Hepatic stellate cell (primary cell): ENCODE data around the gene LETM1.
A peak's percentile ranks its signal among the peaks of the same experiment; 100 is the strongest.

Experiments
- DNase-seq: peaks from one replicate; pipeline ENCODE4 v3.0.0; 2011; ENCODE audit warnings: low spot score

The LETM1 gene

DNA sequence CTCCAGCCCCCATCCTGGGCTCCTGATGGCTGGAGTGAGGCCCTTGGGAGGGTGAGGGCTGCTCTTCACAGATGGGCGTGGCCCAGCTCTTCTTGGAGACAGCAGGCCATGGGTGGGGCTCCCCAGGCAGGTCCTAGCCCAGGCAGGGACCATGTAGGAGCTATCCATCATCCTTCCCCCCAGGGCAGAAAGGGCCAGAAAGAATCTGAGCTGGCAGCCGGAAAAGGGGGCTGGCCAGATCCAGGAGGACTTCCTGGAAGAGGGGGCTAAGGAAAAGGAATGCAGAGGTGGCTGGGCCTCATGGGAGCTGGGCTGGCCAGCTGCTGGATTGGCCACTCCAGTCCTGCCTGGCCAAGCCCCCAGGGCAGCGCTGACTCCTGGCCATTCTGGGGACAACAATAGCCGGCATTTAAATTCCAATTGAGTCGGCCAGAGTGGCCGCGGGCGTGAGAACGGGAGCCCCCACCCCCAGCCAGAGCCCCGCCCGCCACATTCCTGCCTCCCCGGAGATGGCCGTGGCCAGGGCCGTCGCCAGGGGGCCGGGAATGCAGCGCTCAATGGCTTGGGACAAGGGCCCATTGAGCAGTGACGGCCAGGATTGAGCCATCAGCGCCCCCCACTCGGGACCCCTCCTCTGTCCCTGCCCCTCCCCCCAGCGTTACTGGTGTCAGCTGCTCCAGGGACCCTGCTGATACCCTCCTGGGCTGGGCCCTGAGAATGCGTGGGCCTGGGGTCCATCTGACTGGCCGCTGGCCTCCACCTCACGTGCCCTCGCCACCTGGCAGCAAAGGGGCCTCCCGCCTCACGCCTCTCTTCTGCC is 77.9 kb downstream of the LETM1 start:
- no peak for DNase-seq

DNA sequence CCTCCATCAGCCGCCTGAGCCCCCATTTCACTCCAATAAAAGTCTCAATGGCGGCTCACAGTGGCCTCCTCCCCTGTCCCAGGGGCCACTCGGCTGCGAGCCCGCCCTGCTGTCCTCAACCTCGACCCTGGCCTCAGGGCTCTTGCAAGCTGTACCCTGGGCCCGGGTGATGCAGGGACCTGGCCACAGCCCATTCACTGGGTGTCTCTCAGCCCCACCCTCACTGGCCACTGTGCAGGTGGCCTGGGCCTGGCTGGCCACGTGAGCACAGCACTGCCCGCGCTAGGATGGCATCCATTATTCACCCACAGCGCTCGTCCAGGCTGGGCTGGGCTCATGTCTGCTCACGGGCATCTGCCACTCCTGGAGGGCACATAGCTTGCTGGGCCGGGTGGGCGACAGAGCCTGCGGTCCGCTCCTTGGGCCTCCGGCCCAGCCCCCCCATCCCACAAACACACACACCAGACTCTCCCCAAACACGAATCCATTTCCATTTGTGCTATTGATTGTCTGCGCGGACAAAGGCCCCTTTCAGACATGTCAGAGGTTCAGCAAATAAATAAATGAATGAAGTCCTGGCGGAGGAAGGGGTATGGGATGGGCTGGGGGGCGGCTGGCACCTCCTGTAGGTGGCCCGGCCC is 79.3 kb downstream of the LETM1 start:
- no peak for DNase-seq

DNA sequence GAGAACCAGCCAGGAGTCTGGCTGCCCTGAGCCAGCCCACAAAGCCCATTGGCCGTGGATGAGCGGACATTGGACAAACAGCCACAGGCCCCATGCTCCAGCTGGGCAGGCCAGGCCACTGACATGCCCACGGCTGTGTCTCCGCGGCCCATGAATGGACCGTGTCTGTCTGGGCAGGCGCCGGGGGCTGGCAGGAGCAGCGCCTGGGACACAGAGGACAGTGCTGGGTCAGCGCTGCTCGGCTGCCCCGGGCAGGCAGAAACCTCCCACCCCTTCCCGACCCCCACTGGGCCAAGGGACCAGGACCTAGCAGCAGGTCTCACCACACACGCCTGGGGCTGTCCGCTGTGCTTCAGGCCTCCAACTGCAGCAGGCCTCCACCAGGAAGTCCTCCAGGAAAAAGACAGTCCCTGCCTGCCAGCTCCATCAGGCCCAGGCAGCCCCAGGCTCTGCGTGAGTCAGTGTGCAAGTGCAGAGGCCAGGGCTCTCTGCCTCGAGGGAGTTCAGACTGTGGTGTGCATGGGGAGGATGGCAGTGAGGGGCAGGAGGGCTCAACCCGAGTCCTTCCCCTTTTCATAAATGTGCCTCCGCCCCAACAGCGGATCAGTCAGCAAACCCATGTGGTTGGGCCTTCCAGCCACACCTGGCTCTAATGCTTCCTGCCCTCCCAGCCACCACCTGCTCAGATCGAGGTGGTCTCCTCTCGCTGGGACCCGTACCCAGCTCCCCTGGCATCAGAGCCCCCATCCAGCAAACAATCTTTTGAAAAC is 80.0 kb downstream of the LETM1 start:
- DNase-seq, result peak; percentile 61

DNA sequence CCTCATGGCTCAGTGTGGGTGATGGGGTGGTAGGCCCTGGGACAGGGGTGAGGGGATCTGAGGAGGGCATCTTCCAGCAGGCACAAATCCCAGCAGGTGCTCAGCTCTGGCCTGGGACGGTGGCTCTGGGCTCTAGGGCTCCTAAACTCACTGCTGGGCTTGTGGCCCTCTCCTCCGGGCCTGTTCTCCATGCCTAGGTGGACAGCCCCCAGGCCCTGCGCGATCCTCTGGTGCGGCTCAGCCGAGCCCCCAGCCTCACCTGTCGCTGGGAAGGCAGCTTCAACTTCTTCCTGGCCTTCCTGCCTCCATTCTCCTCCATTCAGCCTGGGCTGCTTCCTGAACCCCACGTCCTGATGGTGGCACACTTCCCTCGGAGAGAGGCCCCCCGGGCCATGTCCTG is 82.2 kb downstream of the LETM1 start:
- DNase-seq, result no peak

DNA sequence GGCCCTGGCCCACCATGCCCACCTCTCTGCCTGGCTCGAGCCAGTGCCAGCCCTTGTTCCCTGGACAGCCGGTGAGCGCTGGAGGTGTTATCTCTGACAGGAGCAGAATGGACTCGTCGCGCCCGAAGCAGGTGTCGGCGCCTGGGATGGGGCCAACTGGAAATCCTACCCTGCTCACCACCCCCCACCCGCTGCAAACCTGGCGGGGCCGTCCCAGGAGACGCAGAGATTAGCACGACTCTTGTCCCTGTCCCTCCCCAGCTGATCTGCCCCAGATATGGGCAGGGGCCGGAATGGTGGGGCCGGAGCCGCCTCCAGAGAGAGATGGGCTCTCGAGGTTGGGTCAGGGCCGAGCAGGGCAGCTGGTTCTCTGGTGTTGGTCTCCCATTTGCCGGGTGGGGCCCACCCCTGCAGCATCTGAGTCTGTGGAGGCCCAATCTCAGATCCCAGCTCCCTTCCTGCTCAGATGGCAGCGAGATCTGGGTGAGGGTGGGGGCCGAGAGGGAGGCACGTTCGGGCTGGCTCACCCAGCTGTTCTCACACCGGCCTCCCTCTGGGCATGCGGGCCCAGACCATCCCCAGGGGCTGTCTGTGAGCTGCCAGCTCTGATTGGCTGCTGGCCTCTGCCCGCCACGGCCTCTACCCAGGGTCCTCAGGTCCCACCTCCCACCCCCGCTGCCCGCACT is 83.0 kb downstream of the LETM1 start:
- DNase-seq, result no peak

DNA sequence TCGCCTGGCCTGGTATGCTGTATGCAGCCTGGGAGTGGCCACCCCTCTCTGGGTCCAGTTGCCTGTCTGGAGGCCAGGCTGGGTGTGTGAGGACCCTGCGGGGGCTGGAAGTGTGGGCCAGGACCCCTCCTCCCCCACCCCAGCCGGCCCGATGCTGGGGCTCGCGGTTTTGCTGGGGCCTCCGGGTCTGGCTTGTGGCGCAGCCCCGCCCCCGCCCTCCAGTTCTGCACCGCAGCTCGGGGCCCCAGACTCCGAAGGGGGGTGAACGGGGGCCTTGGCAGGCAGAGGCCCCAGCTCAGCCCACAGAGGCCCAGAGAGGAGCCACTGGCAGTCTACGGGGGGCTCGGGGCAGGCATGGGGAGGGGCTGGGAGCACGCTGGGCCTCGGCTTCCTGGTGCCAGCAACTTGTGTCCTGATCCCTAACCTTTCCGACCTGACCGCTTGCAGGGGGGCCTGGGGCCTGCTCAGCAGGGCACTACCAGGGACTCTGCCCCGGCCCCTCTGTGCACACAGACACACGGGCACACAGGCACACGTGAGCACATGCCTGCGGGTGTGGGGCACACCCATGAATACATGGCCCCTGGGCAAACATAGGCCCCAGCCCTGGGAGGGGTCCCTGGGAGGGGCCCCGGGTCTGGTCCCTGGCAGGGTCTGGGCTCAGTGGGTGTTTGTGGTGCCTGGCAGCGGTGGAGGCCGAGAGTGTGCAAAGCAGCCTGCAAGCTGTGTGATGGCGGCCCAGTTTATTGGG is 84.2 kb downstream of the LETM1 start:
- no peak for DNase-seq

DNA sequence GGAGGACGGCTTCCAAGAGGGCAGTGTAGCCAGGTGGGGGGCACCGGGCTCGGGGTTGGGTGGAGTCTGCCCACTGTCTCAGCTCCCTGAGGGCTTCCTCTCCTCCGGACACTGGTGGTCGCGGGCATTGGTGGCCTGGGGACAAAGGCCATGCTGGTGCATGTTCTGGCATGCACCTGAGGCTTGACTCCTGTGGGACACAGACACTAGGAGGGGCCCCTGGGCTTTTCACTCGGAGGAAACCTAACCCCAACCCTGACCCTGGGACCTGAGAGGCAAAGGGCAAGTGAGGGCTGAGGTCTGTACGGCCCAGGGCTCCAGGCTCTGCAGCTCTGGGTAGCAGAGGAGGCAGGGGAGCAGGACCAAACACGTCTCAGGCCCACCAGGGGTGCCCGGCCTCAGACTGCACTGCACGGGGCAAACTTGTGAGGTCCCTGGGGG is 85.1 kb downstream of the LETM1 start:
- DNase-seq, result no peak

DNA sequence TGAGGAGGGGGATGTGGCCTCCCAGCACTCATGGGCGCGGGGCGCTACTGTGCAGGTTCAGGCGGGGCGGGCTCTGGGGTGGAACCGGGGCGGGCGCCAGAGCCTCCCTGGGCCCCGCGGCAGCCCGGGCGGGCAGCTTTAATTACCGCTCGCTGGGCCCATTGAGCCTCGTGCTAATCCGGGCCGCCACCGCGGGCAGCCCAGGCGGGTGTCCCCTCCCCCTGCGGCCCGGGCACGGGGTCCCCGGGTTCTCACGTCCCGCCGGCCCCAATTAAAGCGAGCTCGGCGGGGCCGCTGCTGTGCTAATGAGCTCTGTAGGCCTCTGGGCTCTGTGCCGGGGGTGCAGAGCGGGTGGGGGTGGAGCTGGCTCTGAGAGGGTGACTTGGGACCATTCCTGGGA is 85.7 kb downstream of the LETM1 start:
- DNase-seq, result no peak

DNA sequence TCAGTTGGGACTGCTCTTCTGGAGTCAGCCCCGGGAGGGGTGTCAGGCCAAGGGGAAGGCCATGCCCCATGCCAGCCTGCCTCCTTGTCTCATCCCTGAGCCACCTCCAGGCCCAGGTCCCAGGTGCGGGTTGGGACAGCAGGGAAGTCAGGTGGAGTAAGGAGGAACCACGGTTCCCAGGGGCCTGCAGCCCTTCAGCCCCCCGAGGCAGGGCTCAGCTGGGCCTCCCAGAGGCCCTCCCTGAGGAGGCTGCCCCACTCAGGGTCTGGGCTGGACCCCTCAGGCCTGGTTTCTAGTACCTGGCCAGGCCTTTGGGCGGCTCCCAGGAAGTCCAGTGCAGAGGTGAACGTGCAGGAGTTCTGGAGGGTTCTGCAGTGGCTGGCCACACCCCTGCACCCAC is 86.3 kb downstream of the LETM1 start:
- no peak for DNase-seq

DNA sequence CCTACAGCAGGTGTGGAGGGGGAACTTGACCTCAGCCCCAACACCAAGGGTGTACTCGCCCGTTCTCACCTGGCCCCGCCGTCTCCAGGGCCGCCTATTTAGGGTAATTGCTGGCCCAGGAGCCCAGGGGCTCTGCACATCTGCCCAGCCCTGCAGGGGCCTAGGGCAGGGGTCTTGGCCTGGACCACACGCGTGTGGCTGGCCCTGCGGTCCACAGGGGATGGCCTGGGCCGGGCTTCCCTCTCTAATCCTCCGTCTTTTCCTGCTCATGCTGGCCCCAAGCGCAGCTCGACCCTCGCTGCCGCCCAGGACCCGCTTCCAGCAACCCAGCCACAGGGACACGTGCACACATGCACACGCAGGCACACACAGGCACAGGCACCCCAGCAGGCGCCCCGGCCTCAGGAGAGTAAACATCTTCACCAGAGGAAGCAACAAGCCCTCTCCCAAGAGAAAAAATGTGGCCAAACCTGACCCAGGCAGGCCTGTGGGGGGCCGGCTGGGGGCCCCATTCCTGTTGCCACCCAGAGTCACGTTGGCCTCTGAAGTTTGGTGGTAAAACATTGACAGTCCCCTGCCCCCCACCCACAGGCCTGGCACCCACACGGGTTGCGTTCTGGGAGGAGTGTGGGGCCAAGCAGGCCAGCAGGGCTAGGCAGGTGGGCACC is 87.5 kb downstream of the LETM1 start:
- DNase-seq, result no peak

DNA sequence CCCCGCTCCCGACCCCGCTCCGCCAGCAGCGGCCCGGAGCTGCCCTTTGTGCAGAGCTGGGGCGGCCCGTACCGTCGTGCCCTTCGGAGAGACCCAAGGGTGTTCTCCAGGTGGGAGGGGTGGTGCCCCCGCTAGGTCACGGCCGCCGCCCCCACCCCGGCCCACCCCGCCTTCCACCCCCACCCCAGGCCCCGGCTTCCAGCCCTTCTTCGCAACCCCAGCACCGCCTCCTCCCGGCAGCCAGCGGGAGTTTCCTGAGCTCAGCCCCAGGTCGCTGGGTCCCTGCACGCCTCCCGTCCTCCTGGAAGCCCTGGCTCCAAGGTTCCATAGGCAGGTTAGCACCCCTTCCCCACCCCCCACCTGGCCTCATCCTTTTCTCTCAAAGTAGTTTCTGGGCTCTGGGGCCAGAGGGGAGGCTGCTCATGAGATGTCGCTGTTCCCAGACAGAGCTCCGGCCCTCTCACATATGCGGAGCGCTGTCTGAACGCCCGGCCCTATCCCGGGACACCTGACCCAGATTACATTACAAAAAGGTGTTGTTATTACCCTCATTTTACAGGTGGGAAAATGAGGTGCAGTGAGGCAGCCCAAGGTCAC is 88.1 kb downstream of the LETM1 start:
- DNase-seq, result peak; percentile 76

DNA sequence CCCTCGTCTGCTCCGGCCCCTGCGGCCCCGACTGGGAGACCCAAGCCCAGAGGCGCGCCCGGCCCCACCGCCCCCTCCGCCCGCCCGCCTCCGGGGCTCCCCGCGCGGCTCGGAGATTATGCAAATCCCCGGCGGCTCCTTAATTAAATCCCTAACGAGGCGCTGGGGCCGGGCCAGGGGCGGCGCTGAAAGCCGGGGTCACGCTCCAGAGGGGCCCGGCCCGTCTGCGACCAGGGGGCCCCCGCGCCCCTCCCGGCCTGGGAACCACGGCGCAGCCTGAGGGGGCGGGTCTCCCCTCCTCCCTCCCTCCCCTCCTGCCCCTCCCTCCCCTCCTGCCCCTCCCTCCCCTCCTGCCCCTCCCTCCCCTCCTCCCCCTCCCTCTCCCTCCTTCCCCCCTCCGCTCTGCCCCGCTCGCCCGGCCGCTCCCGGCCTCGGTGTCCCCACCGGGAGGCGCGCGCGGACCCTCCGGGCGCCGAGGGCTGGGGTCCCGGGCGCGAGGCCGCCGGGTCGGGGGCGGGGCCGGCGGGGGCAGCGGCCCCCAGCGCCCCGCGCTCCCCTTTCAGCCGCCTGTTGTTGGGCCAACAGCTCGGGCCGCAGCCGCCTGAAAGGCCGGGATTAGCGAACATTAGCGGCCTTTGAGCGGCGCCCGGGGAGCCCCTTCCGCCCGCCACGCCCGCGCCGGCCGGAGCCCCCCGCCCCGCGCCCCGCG is 88.7 kb downstream of the LETM1 start:
- no peak for DNase-seq

DNA sequence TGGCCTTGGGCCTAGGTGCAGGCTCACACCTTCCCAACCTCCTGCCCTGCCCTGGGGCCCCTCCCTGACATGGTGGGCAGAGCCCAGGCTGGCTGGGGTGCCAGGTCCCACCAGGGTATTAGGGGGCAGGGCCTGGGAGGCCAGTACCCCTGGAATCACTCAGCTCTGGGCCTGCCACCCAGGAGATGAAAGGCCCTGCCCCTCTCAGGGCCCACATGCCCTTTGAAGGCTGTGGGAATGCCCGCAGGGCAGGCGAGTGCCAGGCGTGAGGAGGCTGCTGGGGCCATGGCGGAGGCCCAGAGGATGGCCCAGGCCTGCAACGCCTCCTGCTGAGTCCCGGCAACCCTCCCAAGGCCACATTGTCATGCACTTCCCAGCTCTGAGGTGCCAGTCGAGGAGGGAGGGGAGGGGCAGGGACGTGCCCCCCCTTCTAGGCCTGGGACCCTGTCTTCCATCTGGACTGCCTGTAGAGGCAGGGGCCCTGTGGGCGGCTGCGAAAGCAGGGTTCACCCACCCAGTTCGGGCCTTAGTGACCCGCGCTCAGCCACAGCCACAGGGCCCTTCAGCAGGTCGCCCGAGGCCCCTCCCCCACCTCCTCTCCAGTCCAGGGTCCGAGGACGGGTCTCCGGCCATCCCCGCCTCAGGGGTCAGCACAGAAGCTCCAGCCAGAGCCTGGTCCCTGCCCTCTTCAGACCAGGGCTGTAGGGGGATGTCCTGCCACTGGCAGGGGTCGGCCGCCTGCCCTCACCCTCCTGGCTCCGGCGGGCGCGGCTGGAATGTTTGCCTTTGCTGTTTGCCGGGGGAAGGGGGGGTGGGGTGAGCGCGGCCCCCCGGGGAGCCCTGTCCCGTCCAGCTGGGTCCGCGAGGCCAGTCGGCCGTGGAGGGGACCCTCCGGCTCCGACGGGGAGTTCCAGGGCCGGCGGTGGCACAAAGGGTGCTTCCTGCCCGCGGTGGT is 89.6 kb downstream of the LETM1 start:
- no peak for DNase-seq

DNA sequence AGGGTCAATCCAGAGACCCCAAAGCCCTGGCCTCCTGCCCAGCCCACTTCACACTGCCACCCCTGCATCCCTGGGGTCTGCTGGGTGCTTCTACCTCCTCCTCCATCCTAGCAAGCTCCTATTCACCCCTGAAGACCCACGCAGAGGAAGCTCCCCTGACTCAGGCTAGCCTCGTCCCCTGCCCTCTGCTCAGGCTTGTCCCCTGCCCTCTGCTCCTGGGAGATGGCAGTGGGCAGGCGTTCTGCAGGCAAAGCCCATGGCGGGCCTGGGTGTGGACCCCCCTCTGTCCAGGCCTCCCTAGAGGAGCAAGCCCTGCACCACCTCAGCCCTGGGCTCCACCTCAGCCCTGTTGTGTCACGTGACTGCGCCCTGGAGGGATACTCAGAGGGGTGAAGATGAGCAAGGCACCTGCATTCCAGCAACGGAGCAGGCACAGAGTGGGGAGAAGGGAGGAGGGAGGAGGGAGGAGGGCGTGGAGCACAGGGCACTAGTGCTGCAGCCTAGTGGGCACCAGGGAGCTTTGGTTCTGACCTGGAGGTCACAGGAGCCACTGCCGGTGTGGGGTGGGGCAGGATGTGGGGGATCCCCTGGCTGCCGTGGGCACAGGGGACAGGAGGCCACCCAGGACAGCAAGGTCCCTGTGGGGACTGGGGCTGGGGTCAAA is 90.4 kb downstream of the LETM1 start:
- no peak for DNase-seq

DNA sequence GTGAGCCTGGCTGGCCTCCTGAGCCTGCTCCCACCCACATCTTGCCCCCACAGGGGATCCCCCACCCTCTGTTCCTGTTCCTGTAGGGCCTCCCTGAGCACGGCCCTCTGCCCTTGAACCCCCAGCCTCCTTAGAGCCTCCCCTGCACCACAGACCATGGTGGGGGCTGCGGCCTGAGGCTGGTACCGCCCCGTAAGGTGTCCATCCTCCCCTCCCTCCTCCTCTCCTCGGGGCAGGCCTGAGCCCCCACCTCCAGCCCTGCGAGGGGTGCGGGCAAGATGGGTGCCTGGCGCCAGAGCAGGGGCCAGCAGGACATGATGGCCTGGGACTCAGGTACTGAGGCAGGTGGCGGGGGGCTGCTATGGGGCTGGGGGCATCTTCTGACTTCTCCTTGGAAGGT is 91.3 kb downstream of the LETM1 start:
- DNase-seq, result no peak

DNA sequence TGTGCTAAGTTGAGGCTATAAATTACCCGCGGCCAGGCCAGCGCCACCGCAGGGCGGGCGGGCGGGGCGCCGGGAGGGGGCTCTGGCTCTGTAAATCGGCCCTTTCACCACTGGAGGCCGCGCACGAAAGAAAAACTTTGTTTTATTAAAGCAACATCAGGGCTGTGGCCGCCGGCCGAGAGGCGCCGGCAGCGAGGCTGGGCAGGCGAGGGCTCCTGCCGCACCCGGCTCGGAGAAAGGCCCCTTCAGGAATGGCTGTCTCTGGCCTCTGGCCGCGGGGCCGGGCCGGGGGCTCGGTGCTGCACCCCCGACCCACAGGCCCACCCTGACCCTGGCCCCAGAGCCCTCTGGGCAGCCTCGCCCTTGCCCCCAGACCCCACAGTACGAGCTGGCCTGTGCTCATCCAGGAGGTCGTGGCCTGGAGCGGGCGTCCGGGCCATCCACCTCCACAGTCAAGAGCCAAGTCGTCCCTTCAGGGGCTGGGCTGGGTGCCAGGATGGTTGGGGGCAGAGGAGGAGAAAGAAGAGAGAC is 92.3 kb downstream of the LETM1 start:
- DNase-seq, result peak; percentile 89

DNA sequence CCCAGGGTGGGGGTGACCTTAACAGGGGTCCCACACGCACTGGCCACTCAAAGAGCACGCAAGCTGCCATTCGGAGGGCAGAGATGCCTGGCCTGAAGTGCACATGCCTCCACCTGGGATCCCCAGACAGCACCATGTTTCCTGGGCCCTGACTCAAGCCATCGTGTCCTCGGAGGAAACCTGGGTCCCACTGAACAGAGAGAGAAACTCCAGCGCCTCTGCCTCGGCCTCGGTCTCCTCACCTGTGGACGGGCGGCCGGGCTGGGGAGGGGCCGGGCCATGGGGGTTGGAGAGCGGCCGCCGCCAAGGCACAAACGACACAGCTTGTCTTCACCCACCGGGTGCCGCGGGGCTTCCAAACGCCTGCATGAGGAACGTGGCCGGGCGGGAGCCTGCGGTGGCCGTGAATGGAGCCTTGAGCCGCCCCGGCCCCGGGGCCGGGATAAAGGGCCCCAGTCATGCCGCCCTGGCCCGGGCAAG is 92.8 kb downstream of the LETM1 start:
- DNase-seq, result no peak
